ENCODE measurements around the gene ZNF879. TPM values are rescaled to one million over a fixed set of nuclear protein-coding genes. Genes with fewer than 3 reads are reported as not detected.

The ZNF879 gene
- total RNA-seq, 1 donor from 2014 or later, result 2.2 TPM

DNA sequence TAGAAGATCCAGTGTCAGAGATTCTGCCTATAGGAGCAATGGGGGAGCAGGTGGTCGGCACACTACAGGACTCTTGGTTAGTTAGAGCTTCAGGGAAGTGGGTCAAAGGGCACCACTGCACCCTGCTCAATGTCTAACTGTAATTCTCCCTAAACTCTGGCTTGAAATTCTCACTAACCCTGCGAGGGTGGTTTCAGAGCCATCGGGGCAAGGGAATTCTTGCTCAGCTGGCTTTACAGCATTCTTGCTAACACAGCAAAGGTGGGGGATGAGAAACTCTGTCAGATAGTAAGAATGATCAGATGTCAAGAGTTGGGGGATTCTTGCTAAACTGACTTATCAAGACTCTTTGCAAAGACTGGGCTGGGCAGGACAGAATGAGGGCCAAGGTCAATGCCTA, 31.8 kb downstream of the ZNF879 start:
- TF ChIP-seq, protein P1, sequence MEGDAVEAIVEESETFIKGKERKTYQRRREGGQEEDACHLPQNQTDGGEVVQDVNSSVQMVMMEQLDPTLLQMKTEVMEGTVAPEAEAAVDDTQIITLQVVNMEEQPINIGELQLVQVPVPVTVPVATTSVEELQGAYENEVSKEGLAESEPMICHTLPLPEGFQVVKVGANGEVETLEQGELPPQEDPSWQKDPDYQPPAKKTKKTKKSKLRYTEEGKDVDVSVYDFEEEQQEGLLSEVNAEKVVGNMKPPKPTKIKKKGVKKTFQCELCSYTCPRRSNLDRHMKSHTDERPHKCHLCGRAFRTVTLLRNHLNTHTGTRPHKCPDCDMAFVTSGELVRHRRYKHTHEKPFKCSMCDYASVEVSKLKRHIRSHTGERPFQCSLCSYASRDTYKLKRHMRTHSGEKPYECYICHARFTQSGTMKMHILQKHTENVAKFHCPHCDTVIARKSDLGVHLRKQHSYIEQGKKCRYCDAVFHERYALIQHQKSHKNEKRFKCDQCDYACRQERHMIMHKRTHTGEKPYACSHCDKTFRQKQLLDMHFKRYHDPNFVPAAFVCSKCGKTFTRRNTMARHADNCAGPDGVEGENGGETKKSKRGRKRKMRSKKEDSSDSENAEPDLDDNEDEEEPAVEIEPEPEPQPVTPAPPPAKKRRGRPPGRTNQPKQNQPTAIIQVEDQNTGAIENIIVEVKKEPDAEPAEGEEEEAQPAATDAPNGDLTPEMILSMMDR (conservative IDR thresholded peaks at IDR 0.05; ENCODE audit: low read depth, low read length), result no peak
- no peak overlapping the region for H3K4me3 ChIP-seq (ENCODE audit: low read depth, low read length)
- no peak for DNase-seq (ENCODE audit: low read depth)

GRCh38 chr5:179055841-179056240, 32.2 kb downstream of the ZNF879 start:
- no peak overlapping the region for H3K4me3 ChIP-seq (ENCODE audit: low read depth, low read length)
- TF ChIP-seq, protein P1 (conservative IDR thresholded peaks at IDR 0.05; ENCODE audit: low read depth, low read length), result no peak
- no peak for DNase-seq (ENCODE audit: low read depth)

- TF ChIP-seq, protein P1 (conservative IDR thresholded peaks at IDR 0.05; ENCODE audit: low read depth, low read length), result no peak
- DNase-seq (ENCODE audit: low read depth), result peak; percentile 20
- peak within 1 kb of the TSS; percentile 80 for H3K4me3 ChIP-seq (ENCODE audit: low read depth, low read length)
Observed at GRCh38 chr5:179060116-179061008, 36.8 kb downstream of the ZNF879 start, which contains the start of gene ZNF354C. ZNF354C (plus strand) TSS chr5:179060373; CDS start chr5:179062069, 1,696 bp downstream.

- TF ChIP-seq, protein P1 (conservative IDR thresholded peaks at IDR 0.05; ENCODE audit: low read depth, low read length), result no peak
- no peak for DNase-seq (ENCODE audit: low read depth)
- H3K4me3 ChIP-seq (ENCODE audit: low read depth, low read length), result peak overlapping the region; percentile 80
Observed at GRCh38 chr5:179061025-179061424, 37.4 kb downstream of the ZNF879 start.

- TF ChIP-seq, protein P1 (conservative IDR thresholded peaks at IDR 0.05; ENCODE audit: low read depth, low read length), result no peak
- H3K4me3 ChIP-seq (ENCODE audit: low read depth, low read length), result no peak overlapping the region
- no peak for DNase-seq (ENCODE audit: low read depth)
Observed at GRCh38 chr5:179065703-179066102, 42.1 kb downstream of the ZNF879 start.

- no peak overlapping the region for H3K4me3 ChIP-seq (ENCODE audit: low read depth, low read length)
- TF ChIP-seq, protein P1 (conservative IDR thresholded peaks at IDR 0.05; ENCODE audit: low read depth, low read length), result no peak
- no peak for DNase-seq (ENCODE audit: low read depth)
Observed at GRCh38 chr5:179079165-179079987, 55.8 kb downstream of the ZNF879 start.

All from epithelial cell of proximal tubule (primary cell).